Peyer's patch (tissue), 4 donors: Measurements from ENCODE around the gene BTG1.

Experiments used
- POLR2A ChIP-seq, 2 donors: fragments of 450-650 bp; IDR thresholded peaks; one replicate each; pipeline ENCODE4 v1.5.1; 2017; ENCODE audit warnings: antibody characterized with exemption in 2 of 2, mild to moderate bottlenecking in 2 of 2, moderate library complexity in 2 of 2
- TF ChIP-seq, protein P1 (sequence below), 6 experiments: fragments of 450-650 bp in 4 of 6; fragments of 200-600 bp in 2 of 6; sonication (generic) in 1 of 6; IDR thresholded peaks; one replicate each; pipeline ENCODE4 v1.5.1; 2017 to 2019; ENCODE audit warnings: antibody characterized with exemption in 6 of 6, mild to moderate bottlenecking in 3 of 6, moderate library complexity in 1 of 6

- TF ChIP-seq, protein P1, sequence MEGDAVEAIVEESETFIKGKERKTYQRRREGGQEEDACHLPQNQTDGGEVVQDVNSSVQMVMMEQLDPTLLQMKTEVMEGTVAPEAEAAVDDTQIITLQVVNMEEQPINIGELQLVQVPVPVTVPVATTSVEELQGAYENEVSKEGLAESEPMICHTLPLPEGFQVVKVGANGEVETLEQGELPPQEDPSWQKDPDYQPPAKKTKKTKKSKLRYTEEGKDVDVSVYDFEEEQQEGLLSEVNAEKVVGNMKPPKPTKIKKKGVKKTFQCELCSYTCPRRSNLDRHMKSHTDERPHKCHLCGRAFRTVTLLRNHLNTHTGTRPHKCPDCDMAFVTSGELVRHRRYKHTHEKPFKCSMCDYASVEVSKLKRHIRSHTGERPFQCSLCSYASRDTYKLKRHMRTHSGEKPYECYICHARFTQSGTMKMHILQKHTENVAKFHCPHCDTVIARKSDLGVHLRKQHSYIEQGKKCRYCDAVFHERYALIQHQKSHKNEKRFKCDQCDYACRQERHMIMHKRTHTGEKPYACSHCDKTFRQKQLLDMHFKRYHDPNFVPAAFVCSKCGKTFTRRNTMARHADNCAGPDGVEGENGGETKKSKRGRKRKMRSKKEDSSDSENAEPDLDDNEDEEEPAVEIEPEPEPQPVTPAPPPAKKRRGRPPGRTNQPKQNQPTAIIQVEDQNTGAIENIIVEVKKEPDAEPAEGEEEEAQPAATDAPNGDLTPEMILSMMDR (IDR thresholded peaks at IDR 0.05), result no peak
- no peak for TF ChIP-seq POLR2A (IDR thresholded peaks at IDR 0.05)
Observed at GRCh38 chr12:92164712-92165111, 19.1 kb upstream of the BTG1 start.
